HG03439 (cell line): ENCODE results near the gene ZNF175.

Experiments used
- ATAC-seq: cut with Tn5 transposase; IDR thresholded peaks from one replicate; pipeline ENCODE4 v1.9.1; 2021; ENCODE audit warnings: mild to moderate bottlenecking, moderate library complexity; ENCODE audit not compliant: unreplicated experiment

Gene ZNF175

DNA sequence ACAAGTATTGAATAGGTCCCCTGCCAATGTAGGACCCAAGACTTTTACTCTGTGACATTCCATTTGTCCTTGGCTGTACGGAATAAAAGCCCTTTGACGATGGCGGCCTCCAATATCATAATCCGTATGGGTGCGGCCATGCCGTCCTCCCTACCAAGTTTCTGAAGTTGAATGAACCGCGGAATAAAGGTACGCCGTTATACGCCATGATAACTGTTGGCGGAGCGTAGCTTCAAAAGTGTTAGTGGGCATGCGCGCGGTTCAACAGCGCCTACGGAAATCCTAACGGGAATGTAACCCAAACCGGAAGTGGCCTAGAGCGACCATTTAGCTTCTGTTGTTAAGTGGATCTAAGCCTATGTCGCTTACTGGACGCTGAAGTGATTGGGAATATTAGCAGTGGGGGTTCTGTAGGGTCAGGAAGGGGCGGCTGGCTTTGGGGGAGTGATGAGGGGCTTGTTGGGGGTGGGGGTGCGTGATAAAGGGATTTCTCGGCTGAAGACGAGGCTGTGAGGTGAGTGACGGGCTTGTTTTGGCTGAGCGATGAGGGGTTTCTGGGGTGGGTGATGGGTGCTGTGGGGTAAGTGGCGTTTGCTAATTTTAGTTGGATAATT is at the start of gene ZNF175:
Gene ZNF175 (plus strand): TSS at position 322 of the 614 bp plus-strand sequence. CDS start 2,047 bp downstream, outside the sequence.
- peak; percentile 78 for ATAC-seq

DNA sequence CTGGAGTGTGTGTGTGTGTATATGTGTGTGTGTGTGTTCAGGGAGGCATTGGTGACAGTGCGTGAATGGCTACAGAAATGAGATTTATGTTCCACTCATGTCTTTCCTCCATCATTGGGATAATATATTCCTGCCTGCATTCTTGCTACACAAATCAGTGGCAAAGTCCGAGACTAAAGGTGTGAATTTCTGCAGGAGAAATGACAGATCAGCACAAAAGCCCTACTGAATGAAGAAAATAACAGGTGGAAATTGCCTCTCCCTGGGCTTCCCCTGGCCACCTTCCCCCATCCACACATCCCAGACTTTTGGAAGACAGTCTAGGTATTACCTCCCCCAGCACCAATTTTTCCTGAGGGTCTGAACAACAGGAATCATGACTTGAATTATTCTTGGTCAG is 49.7 kb upstream of the ZNF175 start:
- ATAC-seq = no peak

DNA sequence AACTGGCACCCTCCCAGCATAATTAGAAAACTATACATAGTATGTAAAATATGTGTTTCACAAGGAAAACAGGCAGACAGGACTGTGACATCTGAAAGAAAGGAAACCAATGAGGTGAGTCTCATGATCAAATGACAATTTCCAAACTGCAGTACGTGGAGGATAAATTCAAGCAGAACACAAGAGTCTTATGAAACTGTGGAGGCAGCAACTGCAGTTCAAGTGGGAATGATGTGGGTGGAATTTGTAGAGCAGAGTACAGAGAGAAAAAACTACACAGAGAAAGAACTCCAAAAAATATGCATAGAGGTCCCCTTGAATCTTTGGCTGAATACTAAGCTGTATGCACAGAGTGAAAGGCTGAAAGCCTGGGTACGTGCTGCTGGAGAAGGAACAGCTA is 49.3 kb upstream of the ZNF175 start:
- no peak for ATAC-seq

DNA sequence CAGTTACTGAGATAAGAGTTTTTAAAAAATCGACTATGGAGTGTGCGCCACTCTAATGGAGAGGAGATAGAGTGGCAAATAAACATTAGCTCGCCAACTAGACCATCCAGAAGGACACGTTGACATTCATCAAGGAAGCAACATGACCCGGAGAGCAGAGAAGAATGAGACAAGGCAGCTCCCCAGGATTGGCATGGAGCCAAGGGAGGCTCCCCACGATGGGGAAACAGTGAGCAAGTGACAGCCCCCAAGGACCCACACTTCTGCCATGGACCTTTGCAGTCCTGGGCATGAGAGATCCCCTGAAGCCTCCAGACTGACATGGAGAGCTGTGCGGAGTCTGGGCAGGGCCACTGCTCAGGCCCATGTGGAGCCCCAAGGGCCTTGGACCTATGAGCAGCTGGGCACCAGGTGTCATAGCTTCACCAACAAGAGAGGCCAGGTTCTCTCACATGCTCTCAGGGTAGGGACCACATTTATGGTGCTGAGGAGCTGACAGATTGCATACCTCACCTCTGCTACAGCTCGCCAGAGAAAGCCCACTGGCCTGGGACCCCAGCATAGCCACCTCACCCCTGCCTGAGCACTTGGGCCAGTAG is 46.3 kb upstream of the ZNF175 start:
- ATAC-seq = no peak

DNA sequence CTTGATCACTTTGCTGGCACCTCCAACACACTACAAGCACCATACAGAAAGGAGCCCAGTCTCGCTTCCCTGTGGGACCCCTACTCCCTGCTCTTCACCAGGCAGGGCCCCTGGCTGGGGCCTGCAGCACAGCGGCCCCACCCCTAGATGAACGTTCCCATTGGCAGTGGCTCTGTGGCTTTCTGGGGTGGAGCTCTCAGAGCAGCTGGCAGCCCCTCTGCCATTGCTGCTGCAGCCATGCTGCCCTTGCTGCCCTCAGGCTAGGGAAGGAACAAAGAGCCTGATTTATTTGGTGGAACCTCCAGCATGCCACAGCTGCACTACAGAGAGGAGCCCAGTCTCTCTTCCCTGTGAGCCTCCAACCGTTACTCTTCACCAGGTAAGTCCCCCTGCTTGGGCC is 45.4 kb upstream of the ZNF175 start:
- ATAC-seq = no peak

DNA sequence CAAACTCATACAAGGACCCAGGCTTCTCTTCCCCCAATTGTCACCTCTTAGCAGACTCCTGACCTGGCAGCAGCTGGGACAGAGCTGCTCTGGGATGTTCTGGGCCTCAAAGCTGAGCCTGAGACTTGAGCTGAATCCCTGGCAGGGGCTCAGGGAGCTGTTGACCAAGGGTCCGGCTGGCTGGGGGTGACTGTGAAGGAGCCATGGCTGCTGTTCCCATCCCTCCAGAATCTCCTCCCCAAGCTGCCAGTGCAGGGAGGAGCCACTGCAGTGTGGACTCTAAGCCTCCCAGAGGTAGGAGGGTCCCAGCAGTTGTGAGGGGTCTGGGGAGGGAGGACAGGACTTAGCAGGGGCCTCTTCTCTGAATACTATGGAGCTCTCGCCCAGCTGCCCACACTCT is 41.8 kb upstream of the ZNF175 start:
- ATAC-seq = no peak

DNA sequence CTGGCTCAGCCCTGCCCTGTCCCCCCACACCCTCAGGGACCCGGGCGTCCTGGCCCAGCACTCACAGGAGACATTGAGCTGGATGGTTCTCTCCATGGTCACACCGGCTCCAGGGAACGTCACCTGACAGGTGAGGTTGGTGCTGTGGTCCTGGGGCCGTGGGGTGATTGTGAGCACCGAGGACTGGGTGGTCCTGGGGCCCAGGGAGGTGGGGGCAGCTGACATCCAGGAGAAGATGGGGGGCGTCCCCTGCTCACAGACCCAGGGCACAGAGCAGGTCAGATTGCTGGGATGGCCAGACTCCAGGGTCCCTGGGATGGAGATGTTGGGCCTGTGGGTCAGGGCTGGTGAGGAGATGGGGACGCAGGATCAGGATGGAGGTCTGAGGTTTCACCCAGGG is 40.5 kb upstream of the ZNF175 start:
- ATAC-seq = no peak

DNA sequence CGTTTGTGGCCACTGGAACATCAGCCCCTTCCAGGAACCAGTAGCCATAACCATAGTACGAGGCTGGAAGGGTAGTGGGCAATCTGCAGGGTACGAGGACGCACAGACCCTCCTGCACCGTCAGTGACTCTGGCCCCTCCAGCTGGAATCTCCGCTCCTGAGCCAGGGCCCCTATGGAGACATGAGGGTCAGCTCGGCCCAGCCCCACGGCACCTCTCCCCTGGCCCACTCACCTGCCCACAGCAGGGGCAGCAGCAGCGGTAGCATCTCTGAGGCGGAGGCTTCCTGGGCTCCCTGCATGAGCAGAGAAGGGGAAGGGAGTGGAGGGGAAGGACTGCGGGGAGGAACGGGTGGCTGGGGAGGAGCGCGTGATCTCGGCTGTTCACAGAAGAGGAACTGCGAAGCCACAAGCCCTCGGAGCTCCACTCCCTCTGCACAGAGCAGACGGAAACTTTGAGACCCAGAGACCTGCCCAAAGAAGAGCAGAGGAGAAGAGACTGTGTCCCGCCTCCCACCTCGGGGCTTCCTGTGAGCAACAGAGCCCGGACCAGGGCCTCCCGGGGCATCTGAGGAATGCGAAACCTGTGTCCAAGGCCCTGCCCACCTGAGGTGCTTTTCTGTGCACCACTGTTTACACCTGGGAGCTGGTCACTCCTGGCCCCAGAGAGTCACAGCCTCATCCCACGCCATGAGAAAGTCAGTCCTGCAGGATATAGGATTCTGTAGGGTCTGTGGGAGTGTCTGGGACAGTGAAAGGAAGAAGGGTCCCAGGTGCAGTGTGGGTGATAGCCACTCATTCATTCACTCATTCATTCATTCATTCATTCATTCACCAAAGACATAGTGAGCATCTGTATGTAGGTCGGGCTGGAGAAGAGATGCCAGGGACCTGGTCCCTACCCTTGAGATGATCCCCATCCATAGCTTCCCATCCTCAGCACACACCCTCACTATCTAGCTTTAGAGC is 39.5 kb upstream of the ZNF175 start, which contains the start of gene SIGLEC6:
Gene SIGLEC6 (minus strand): TSS at position 322 of the 967 bp plus-strand sequence. CDS start 22 bp downstream, at position 300.
- no peak for ATAC-seq

DNA sequence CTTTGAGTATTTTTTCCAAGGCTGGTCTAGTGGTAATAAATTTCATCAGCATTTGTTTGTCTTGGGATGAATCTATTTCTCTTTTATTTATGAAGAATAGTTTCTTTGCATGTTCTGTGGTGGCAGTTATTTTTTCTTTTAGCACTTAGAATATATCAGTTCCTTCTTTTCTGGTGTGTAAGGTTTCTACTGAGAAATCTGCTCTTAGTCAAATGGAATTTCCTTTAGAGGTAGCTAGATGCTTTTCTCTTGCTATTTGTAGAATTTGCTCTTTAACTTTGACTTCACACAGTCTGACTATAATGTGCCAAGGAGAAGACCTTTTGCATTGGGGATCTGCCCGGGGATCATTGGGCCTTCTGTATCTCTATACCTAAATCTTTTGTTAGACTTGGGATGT is 35.5 kb upstream of the ZNF175 start:
- ATAC-seq = no peak

DNA sequence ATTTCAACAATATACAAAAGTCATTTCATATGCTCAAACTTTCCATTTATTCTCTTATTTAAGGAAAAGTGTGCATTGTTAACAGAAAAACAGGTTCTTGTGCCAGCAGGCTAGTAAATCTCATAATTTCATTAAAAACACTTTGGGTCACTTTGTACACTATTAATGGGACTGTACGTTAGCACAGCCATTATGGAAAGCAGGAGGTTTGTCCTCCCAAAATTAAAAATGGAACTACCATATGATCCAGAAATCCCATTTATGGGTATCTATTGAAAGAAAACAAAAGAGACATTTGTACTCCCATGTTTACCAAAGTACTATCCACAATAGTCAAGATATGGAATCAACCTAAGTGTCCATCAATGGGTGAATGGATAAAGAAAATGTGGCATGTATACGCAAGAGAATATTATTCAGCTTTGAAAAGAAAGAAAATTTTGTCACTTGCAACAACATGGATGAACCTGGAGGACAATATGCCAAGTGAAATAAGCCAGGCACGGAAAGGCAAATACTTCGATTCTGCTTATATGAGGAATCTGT is 31.2 kb upstream of the ZNF175 start:
- ATAC-seq = no peak

DNA sequence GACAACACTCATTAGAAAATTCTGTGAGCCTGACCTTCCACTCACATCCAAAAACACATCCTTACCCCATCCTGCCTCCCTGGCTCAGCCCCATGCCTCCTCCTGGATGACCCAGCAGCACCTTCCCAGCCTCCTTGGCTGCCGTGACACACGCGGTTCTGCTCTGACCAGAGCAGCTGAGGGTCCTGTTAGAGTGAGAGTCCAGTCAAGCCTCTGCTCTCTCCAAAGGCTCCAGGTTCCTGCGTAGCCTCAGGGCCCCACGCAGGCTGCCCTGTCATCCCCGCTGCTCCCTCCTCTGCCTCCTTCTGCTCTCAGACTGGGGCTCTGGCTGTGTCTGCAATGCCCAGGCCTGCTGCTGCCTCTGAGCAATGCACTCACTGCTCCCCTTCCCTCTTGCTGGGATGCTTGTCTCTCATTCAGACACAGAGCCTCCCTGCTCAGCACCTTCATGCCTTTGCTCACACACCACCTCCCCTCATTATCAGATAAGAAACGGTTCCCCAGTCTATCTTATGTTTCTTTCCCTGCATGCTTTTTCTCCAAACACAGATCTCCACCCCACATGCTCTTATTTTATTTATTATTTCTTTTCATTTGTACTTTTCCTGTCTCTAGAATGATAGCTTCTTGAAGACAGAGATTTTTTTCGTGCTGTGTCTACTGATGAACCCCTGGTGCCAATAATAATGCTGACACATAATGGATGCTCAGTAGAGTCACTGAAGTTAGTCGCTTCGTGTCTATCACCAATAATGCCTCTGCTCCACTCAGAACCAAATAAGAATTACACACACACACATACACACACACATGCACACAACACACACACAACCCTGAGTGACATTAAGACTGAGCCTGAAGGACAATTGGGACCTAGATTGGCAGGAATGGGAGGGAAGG is 29.4 kb upstream of the ZNF175 start:
- no peak for ATAC-seq

DNA sequence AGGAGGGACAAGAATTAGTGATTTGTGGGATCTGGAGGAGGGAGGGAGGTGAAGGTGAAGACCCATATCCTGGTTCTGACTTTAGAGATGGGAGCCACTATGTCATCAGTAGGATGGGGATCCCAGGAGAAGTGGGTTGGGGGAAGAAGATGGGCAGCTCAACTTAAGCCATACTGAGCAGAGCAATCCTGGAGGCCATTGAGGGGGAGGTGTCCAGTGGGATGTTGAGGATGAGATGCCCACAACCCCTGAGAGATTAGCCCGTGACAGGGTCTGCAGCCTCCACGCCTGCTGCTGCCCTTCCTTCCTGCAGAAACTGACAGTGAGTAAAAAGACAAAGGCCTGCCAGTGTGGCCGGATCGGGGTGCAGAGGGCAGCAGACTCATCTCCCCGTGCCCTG is 28.4 kb upstream of the ZNF175 start:
- ATAC-seq = no peak

DNA sequence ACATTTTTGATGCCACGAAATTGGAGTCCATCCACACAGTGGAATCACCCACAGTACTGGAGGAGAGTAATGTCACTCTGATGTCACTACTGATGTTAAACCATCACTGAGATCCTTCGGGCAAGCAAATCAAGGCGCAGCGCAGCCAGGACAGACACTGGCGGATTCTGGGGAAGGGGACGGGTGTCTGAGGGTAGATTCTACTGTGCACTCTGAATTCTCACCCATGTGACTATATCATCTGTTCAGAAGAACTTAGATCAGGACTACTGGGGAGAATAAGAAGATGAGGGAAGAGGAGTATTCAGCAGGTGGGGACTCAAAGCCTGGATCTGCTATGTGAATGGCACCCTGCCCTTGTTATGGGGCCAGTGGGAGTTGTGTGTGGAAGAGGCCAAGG is 27.0 kb upstream of the ZNF175 start:
- no peak for ATAC-seq

DNA sequence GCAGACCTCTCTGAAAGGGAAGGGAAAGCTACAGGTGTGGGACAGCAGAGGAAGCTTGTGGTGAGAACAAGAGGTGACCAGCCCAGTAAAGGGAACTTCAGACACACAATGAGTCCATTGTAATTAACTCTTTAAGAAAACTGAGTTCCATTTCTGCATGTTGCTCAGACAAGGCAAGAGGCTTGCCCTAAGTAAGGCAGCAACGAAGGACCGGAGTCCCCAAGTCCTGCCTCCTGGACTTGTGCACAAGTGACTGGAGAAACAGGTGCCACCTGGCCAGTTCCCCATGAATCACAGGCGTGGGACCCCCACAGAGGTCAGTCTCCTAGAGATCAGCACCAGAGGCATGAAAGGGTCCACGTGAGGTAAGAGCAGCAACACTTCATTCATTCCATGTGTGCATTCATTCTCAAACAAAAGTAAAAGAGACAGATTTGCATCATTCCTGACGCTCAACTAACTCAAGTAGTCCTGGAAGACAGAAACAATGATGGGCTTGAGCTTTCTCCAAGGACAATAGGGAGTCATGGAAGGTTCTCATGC is 24.9 kb upstream of the ZNF175 start:
- ATAC-seq = no peak

DNA sequence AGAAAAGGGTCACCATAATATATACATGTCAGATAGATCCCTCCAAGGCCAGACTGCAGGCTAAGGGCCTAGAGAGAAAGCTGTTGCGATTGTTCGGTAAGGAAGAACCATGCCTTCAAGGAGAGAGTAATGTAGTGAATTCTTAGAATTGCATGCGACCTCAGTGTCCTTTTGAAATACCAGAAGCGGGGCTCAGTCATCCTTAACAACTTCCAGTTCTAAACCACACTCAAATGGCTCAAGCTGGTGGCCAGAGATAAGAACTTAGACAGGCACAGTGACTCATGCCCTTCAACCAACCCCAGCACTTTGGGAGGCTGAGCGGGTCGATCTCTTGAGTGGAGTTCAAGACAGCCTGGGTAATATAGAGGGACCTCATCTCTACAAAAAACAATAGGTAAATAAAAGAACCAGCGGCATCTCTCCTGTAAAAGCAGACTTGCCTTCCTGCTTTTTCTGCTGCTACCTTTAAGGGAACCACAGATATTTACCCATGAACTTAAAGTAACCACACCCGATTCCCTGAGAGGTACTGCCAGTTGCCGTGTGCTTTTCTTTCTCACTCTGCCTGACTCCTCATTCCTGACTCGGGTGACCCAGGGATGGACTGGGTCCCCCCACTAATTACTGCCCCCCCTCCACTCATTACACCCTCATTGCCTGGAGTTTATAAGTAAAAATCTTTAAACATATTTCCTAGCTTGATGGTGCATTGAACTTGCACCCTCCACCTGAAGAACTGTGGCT is 24.3 kb upstream of the ZNF175 start:
- ATAC-seq = no peak

DNA sequence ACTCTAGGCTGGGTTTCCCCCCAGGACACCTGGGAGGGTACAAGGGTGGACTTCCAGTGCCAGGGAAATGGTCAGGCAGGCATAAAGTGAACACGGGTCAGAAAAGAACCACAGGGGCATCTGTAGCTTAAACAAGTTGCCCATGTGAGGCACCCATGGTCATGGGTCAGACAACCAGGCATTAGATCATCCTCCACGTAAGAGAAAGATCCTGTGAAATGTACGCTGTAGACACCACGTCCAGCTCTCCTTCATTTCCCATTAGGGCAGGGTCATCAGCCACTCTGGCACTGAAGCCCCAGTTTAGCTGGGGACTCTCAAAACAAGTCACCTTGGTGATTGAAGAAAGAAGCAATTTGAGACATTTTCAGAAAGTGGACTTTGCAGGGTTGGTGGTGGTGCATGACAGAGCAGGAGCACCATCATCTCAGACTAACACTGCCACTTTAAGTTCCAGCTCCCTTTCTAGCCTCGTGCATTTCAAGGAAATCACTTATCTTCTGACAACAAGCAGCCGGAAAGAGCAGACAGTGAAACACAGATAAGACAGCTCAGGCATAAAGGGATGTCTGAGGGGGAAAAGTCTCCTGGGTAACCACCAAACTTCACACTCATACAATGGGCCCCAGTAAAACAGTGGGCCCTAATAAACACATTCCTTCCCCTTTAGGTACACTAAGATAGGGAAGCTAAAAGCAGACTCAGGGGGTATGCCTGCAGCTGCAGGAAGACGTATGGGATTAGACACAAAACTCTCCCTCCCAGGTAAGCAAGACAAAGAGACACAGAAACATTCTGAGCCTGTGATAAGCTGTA is 23.5 kb upstream of the ZNF175 start:
- ATAC-seq = no peak

DNA sequence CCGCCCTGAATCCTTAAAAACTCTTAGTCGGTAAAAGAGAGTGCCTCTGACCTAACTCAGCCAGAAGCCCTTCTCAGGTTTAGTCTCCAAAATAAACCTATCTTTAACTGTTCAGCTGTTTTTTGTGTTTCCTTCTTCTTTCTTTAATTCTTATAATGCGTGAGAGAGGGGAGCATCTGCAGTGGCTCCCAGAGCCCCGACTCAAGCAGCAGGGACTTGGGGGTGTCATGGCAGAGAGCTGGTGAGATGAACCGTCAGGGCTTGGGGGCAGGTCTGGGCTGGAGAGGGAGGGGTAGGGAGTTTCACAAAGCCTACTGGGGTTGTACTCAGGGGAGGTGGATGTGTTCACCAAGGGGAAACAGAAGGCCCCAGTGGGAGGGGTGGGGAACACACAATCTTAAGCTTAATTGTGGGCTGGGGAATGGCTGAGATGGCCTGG is 22.9 kb upstream of the ZNF175 start:
- no peak for ATAC-seq

DNA sequence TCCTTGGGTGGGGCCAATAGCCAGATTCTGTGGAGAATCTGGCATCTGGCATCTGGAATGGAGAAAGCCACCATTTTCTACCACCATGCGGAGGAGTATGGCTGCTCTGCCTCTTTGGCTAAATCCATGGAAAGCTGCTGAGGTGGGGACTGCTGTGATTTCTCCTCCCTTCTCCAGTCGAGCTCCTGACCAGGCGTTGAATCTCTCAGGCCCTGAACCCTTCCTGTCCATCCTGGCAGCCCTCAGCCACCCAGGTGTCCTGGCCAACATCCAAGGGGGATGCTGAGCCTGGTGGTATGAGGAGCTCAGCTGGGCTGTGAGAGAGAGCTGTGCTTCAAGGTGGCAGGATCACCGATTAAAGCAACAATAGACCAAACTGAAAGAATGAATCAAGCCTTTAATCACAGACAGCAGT is 22.2 kb upstream of the ZNF175 start:
- ATAC-seq = no peak
